Measurements from ENCODE around the gene HACD1.

- no peak for TF ChIP-seq CTCF (IDR thresholded peaks at IDR 0.05)
- no peak for TF ChIP-seq POLR2A (IDR thresholded peaks at IDR 0.05)
These were observed 44.3 kb upstream of the HACD1 start for GRCh38 chr10:17661510-17661909.

Measured in uterus (tissue), 2 donors.